ENCODE measurements around the gene TMEM239.
"Not testable (repeated sequence)": the region's sequence is repeated elsewhere in the genome, so short reads cannot be mapped to it uniquely, and the experiment has no call there.

TMEM239 gene

GRCh38 chr20:2822073-2822472, 5.9 kb downstream of the TMEM239 start:
- DNase-seq = no peak

- no peak for DNase-seq
These were observed 9.6 kb downstream of the TMEM239 start for GRCh38 chr20:2825761-2826160.

- no peak for DNase-seq
These were observed 10.5 kb downstream of the TMEM239 start for GRCh38 chr20:2826655-2827054.

GRCh38 chr20:2829376-2829775, 13.2 kb downstream of the TMEM239 start:
- no peak for DNase-seq

- DNase-seq = not testable (repeated sequence)
These were observed 15.0 kb downstream of the TMEM239 start for GRCh38 chr20:2831206-2831605.

- no peak for DNase-seq
These were observed 17.6 kb downstream of the TMEM239 start for GRCh38 chr20:2833761-2834160.

GRCh38 chr20:2834401-2835110, 18.4 kb downstream of the TMEM239 start:
- no peak for DNase-seq

GRCh38 chr20:2835331-2835796, 19.2 kb downstream of the TMEM239 start:
- DNase-seq = no peak

GRCh38 chr20:2836035-2836434, 19.9 kb downstream of the TMEM239 start:
- DNase-seq = no peak

GRCh38 chr20:2837221-2837960, 21.2 kb downstream of the TMEM239 start:
- DNase-seq = no peak

GRCh38 chr20:2838170-2838797, 22.1 kb downstream of the TMEM239 start:
- DNase-seq = no peak

GRCh38 chr20:2838847-2839671, 22.9 kb downstream of the TMEM239 start:
- DNase-seq = no peak

- DNase-seq = no peak
These were observed 23.6 kb downstream of the TMEM239 start for GRCh38 chr20:2839732-2840137.

GRCh38 chr20:2840138-2840966, 24.2 kb downstream of the TMEM239 start, which contains the start of the genes PCED1A and VPS16:
Gene PCED1A (minus strand): TSS chr20:2840655. CDS start chr20:2839912, 743 bp downstream.
Gene VPS16 (plus strand): TSS chr20:2840745. CDS start chr20:2840775, 30 bp downstream.
- no peak for DNase-seq

GRCh38 chr20:2840967-2841531, 24.9 kb downstream of the TMEM239 start:
- no peak for DNase-seq

- DNase-seq = no peak
These were observed 29.4 kb downstream of the TMEM239 start for GRCh38 chr20:2845607-2846006.

- no peak for DNase-seq
These were observed 30.5 kb downstream of the TMEM239 start for GRCh38 chr20:2846698-2847097.

- DNase-seq = no peak
These were observed 31.6 kb downstream of the TMEM239 start for GRCh38 chr20:2847802-2848201.

GRCh38 chr20:2849529-2849928, 33.4 kb downstream of the TMEM239 start:
- no peak for DNase-seq

GRCh38 chr20:2851086-2851485, 34.9 kb downstream of the TMEM239 start:
- DNase-seq = no peak

GRCh38 chr20:2858591-2858990, 42.4 kb downstream of the TMEM239 start:
- DNase-seq = no peak
